Measurements from ENCODE around the gene DNAJA2.

Gene DNAJA2

DNA sequence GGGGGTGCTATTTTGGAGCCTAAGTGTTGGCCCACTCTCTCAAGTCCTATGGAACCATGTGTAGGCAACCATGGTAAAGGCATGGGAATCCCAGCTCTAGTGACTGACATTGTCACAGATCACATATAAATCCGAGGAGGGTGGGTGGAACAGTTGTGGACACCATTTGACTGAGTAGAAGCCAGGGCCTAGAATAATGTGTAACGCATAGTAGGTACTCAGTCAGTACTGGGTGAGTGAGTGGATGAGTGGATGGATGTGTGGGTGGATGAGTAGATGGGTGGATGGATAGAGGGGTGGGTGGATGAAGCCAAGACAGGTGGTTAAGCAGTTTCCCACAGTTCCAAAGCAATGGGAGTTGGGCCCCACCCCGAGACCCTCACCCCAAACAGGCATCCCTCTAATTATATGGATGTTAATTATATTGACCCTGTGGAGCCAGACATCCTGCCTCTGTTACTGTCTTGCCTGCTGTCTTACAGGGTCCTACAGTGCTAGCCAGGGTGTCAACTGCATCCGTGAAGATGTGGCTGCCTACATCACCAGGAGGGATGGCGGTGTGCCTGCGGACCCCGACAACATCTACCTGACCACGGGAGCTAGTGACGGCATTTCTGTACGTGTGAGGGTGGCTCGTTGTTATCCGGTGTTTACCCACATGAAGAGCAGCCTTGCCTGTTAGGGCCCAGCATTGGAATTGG, 67.0 kb downstream of the DNAJA2 start:
- in situ Hi-C loops (cut with MboI; ENCODE audit: low sequenced_read_pairs): no loop called here
